Psoas muscle (tissue), 8 donors: ENCODE measurements around the gene KIRREL3. TPM values are rescaled to one million over a fixed set of nuclear protein-coding genes. Genes with fewer than 3 reads are reported as not detected.

ENCODE experiments used
- ATAC-seq, 4 donors: fragments of 200-7000 bp; cut with Tn5 transposase; one replicate each; pipeline ENCODE4 v1.9.1; 2020; ENCODE audit warnings: moderate library complexity in 3 of 4, mild to moderate bottlenecking in 2 of 4
- DNase-seq, 2 donors: peaks; one replicate each; pipeline ENCODE4 v3.0.0-alpha.2; 2020
- H3K27ac ChIP-seq: fragments of 200-600 bp; one replicate; pipeline ENCODE4 v1.8.0; 2022
- H3K27me3 ChIP-seq, 3 donors: fragments of 200-600 bp in 1 of 3; one replicate each; pipeline versions ENCODE4 v1.6.1 to v1.8.0; 2013 to 2022; ENCODE audit warnings: low read length in 2 of 3, mild to moderate bottlenecking in 2 of 3, moderate library complexity in 1 of 3; ENCODE audit not compliant: insufficient read depth in 3 of 3
- H3K36me3 ChIP-seq, 2 donors: fragments of 200-600 bp in 1 of 2; one replicate each; pipeline versions ENCODE4 v1.6.1 to v1.8.0; 2013 to 2022; ENCODE audit warnings: low read depth in 1 of 2, mild to moderate bottlenecking in 1 of 2, moderate library complexity in 1 of 2; ENCODE audit not compliant: insufficient read depth in 1 of 2
- H3K4me1 ChIP-seq: fragments of 200-600 bp; one replicate; pipeline ENCODE4 v1.8.0; 2022
- H3K4me3 ChIP-seq: fragments of 200-600 bp; one replicate; pipeline ENCODE4 v1.8.0; 2022; ENCODE audit warnings: mild to moderate bottlenecking
- H3K9me3 ChIP-seq: fragments of 200-600 bp; one replicate; pipeline ENCODE4 v1.8.0; 2022
- CTCF ChIP-seq: fragments of 200-600 bp; IDR thresholded peaks from one replicate; pipeline ENCODE4 v1.8.0; 2022; ENCODE audit warnings: antibody characterized with exemption
- WGBS, 3 donors: extraction: QIAGEN DNeasy Blood & Tissue Kit; methylation state at CpG; one replicate each; pipeline versions ENCODE4 v1.1.6 to v1.1.7; 2013; 5-methylcytosine and 5-hydroxymethylcytosine counted together
- intact Hi-C, 2 donors: fragments of 100-400 bp; cut with DNase I; formaldehyde crosslinking; loops; one replicate each; pipeline versions ENCODE4 v1.11.0 to v1.14.2; 2022
- polyA plus RNA-seq, 3 donors: library from polyadenylated mRNA; stranded (reverse); fragments of 200-250 nt; gene quantifications; one replicate each; pipeline ENCODE4 v1.2.3, GENCODE V29; 2013
- total RNA-seq, 4 donors: library from RNA; stranded (reverse); fragmentation: NEBNext Ultra II Directional in 2 of 4; extraction: Animal tissue kit (Norgen Biotek cat#: 25700) in 2 of 4; gene quantifications; one replicate each; pipeline versions ENCODE4 v1.2.1 to v1.2.4, GENCODE V29; 2021 to 2023
- donor health status: healthy with polysubstance abuse.
- donor health status: DM: no; HTN: no; CAD: no; lungs with moderate emphysema.
- donor health status: Bipolar disorder and iron deficiency.
- donor health status: healthy.
- donor health status: DM: yes; HTN: yes; CAD: no.
- donor health status: DM: no; HTN: no; CAD: no.
- donor health status: DM: no; HTN: no; CAD: no.
- donor health status: DM: yes; HTN: yes; CAD: no.

Gene KIRREL3
- total and polyA plus RNA-seq, 7 donors: 0.04 TPM; not detected in 6

- DNase-seq: peak in 1 of 2 donors; percentile 39
- Histone ChIP-seq H3K9me3 (no peaks in the 10 kb centered on the region), H3K27ac (no peak overlapping the region), H3K36me3 (peaks cover 0 to 10% of the 10 kb centered on the region in 2 donors), H3K4me3 (no peak overlapping the region), H3K4me1 (no peaks in the 10 kb centered on the region), H3K27me3 (no peaks in the 10 kb centered on the region)
- no peak for ATAC-seq
- intact Hi-C loops: no loop called here
- no peak for TF ChIP-seq CTCF
- 69 to 80% (median 80%) methylated on average over 9 of the region's 9 CpGs for WGBS, 3 donors
Observed at GRCh38 chr11:126413843-126414405, 586.6 kb downstream of the KIRREL3 start.

GRCh38 chr11:126413426-126413825 lies 587.1 kb downstream of the KIRREL3 start:
- H3K4me1 ChIP-seq: no peaks in the 10 kb centered on the region
- peak in 1 of 2 donors; percentile 31 for DNase-seq

GRCh38 chr11:126411971-126412381 lies 588.6 kb downstream of the KIRREL3 start:
- H3K36me3 ChIP-seq: peaks cover 0 to 28% of the 10 kb centered on the region in 2 donors
- no peak for TF ChIP-seq CTCF
- intact Hi-C loops: no loop called here
- H3K9me3 ChIP-seq: no peaks in the 10 kb centered on the region
- WGBS, 3 donors: 73 to 94% (median 94%) methylated on average over 6 of the region's 6 CpGs
- no peaks in the 10 kb centered on the region for H3K27me3 ChIP-seq
- DNase-seq: peak in 1 of 2 donors; percentile 38
- H3K27ac ChIP-seq: no peak overlapping the region
- no peaks in the 10 kb centered on the region for H3K4me1 ChIP-seq
- ATAC-seq: no peak
- H3K4me3 ChIP-seq: no peak overlapping the region

More at GRCh38 chr11:126413426-126413825, 587.1 kb downstream of the KIRREL3 start:
- ATAC-seq: no peak
- no peak overlapping the region for H3K4me3 ChIP-seq
- H3K9me3 ChIP-seq: no peaks in the 10 kb centered on the region
- intact Hi-C loops: no loop called here
- no peak for TF ChIP-seq CTCF
- H3K36me3 ChIP-seq: peaks cover 0 to 14% of the 10 kb centered on the region in 2 donors
- no peak overlapping the region for H3K27ac ChIP-seq
- H3K27me3 ChIP-seq: no peaks in the 10 kb centered on the region
- 92 to 95% (median 94%) methylated on average over 11 of the region's 11 CpGs for WGBS, 3 donors

- DNase-seq: peak; percentile 54 to 57
- Histone ChIP-seq H3K4me1 (no peaks in the 10 kb centered on the region), H3K27me3 (no peaks in the 10 kb centered on the region), H3K9me3 (no peaks in the 10 kb centered on the region), H3K27ac (no peak overlapping the region), H3K4me3 (no peak overlapping the region), H3K36me3 (peaks cover 0 to 31% of the 10 kb centered on the region in 2 donors)
- intact Hi-C loops: no loop called here
- peak in 1 of 4 donors; percentile 13 for ATAC-seq
- TF ChIP-seq CTCF: no peak
- WGBS, 3 donors: 30 to 39% (median 32%) methylated on average over 6 of the region's 6 CpGs
Observed at GRCh38 chr11:126410649-126411048, 589.9 kb downstream of the KIRREL3 start.

- H3K27ac ChIP-seq: no peak overlapping the region
- H3K4me3 ChIP-seq: no peak overlapping the region
- WGBS, 3 donors: 83 to 88% (median 86%) methylated on average over 3 of the region's 3 CpGs
- no peaks in the 10 kb centered on the region for H3K27me3 ChIP-seq
- peaks cover 0 to 31% of the 10 kb centered on the region in 2 donors for H3K36me3 ChIP-seq
- no peaks in the 10 kb centered on the region for H3K4me1 ChIP-seq
- TF ChIP-seq CTCF: no peak
- intact Hi-C loops: no loop called here
- no peaks in the 10 kb centered on the region for H3K9me3 ChIP-seq
- ATAC-seq (no peak), DNase-seq (peak in 1 of 2 donors; percentile 9)
Observed at GRCh38 chr11:126409620-126409985, 591.0 kb downstream of the KIRREL3 start.
